ENCODE data around the gene AP1M1. TPM values are rescaled to one million over a fixed set of nuclear protein-coding genes. Genes with fewer than 3 reads are reported as not detected.
A peak's percentile ranks its signal among the peaks of the same experiment; 100 is the strongest.

AP1M1 gene
- total and polyA plus RNA-seq, 2 donors (not counting 1 experiment from before 2014, with no cell fraction given), result 94.4 to 113 TPM

DNA sequence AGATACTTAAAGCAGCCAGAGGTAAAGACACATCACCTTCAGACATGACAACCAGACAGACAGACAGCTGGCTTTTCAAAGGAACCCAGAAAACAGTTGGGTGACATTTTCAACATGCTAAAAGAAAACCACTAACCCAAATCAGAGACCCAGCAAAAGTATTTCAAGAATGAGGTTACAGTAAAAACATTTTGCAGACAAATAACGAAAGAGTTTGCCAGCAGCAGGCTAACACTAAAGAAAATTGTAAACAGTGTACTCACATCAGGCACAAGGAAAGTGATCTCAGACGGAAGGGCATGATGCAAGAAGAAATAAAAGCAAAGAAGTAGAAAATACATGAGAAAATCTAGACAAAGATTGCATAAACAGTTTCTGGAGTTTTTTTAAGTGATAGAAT, 46.4 kb downstream of the AP1M1 start:
- Histone ChIP-seq H3K27ac (ENCODE audit: insufficient read depth, low read length) (no peak overlapping the region), H3K9ac (ENCODE audit: insufficient read depth, low read length) (no peak overlapping the region), H3K4me3 (replicated peaks in 1 of 4; ENCODE audit: control extremely low read depth in 1 of 4, insufficient read depth in 1 of 4, low read depth in 3 of 4, low read length in 4 of 4) (no peak overlapping the region), H3K4me1 (ENCODE audit: control insufficient read depth, extremely low read depth, insufficient read depth, low read length) (no peaks in the 10 kb centered on the region), H3K36me3 (ENCODE audit: control insufficient read depth, insufficient read depth, low read length) (no peaks in the 10 kb centered on the region), H3K27me3 (ENCODE audit: control insufficient read depth, insufficient read depth, low read length) (no peaks in the 10 kb centered on the region), H3K9me3 (ENCODE audit: control insufficient read depth, insufficient read depth, low read depth, low read length) (no peaks in the 10 kb centered on the region), H3K79me2 (ENCODE audit: control insufficient read depth, insufficient read depth, low read length) (no peaks in the 10 kb centered on the region), H2AFZ (ENCODE audit: low read length) (no peak overlapping the region), H3K4me2 (ENCODE audit: extremely low read depth, insufficient read depth, low read length) (no peak overlapping the region), H4K20me1 (ENCODE audit: control insufficient read depth, extremely low read depth, insufficient read depth, low read length) (no peaks in the 10 kb centered on the region)
- DNase-seq (ENCODE audit: low read depth in 2 of 2), result peak; percentile 15 to 74
- TF ChIP-seq, protein P1, sequence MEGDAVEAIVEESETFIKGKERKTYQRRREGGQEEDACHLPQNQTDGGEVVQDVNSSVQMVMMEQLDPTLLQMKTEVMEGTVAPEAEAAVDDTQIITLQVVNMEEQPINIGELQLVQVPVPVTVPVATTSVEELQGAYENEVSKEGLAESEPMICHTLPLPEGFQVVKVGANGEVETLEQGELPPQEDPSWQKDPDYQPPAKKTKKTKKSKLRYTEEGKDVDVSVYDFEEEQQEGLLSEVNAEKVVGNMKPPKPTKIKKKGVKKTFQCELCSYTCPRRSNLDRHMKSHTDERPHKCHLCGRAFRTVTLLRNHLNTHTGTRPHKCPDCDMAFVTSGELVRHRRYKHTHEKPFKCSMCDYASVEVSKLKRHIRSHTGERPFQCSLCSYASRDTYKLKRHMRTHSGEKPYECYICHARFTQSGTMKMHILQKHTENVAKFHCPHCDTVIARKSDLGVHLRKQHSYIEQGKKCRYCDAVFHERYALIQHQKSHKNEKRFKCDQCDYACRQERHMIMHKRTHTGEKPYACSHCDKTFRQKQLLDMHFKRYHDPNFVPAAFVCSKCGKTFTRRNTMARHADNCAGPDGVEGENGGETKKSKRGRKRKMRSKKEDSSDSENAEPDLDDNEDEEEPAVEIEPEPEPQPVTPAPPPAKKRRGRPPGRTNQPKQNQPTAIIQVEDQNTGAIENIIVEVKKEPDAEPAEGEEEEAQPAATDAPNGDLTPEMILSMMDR (conservative IDR thresholded peaks at IDR 0.05 in 1 of 2, IDR thresholded peaks at IDR 0.05 in 1 of 2; ENCODE audit: low read depth in 1 of 2, low read length in 2 of 2), result no peak
- TF ChIP-seq EZH2 (IDR thresholded peaks at IDR 0.05; ENCODE audit: low read length, missing control alignments), result no peak

DNA sequence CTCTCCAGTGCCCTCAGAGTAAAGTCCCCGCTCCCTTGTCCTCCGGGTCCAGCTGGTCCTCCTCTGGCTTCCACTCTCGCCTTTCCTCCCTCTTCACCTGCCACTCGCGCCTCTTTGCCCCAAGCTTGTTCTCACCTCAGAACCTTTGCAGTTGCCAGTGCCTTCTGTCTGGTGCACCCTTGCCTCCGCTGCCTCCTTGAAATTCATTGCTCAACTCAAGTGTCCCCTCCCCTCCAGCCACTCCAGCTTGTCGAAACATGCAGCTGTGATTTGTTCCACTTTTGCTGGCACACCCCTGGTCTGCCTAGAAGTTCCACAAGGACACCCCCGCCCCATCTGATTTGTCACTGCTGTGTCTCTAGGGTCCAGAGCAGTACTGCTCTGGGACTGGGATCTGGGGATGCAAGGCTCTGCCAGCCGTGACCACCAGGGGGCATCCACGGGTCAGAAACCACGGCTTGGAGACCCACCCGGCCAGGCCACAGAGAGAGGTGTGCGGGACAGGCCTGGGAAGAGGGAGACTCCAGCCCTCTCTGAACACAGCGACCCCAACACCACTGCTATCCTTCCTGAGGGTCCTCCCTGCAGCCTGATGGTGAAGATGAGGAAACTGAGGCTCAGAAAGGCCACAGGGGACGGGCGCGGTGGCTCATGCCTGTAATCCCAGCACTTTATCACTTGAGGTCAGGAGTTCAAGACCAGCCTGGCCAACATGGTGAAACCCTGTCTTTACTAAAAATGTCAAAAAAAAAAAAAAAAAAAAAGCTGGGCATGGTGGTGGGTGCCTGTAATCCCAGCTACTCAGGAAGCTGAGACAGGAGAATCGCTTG, 49.9 kb downstream of the AP1M1 start:
- Histone ChIP-seq H3K36me3 (ENCODE audit: control insufficient read depth, insufficient read depth, low read length) (no peaks in the 10 kb centered on the region), H3K9me3 (ENCODE audit: control insufficient read depth, insufficient read depth, low read depth, low read length) (no peaks in the 10 kb centered on the region), H4K20me1 (ENCODE audit: control insufficient read depth, extremely low read depth, insufficient read depth, low read length) (no peaks in the 10 kb centered on the region), H3K79me2 (ENCODE audit: control insufficient read depth, insufficient read depth, low read length) (no peaks in the 10 kb centered on the region), H3K27ac (ENCODE audit: insufficient read depth, low read length) (no peak overlapping the region), H2AFZ (ENCODE audit: low read length) (no peak overlapping the region), H3K9ac (ENCODE audit: insufficient read depth, low read length) (no peak overlapping the region), H3K4me1 (ENCODE audit: control insufficient read depth, extremely low read depth, insufficient read depth, low read length) (no peaks in the 10 kb centered on the region), H3K27me3 (ENCODE audit: control insufficient read depth, insufficient read depth, low read length) (no peaks in the 10 kb centered on the region), H3K4me3 (replicated peaks in 1 of 4; ENCODE audit: control extremely low read depth in 1 of 4, insufficient read depth in 1 of 4, low read depth in 3 of 4, low read length in 4 of 4) (no peak overlapping the region), H3K4me2 (ENCODE audit: extremely low read depth, insufficient read depth, low read length) (no peak overlapping the region)
- no peak for TF ChIP-seq EZH2 (IDR thresholded peaks at IDR 0.05; ENCODE audit: low read length, missing control alignments)
- TF ChIP-seq, protein P1 (conservative IDR thresholded peaks at IDR 0.05 in 1 of 2, IDR thresholded peaks at IDR 0.05 in 1 of 2; ENCODE audit: low read depth in 1 of 2, low read length in 2 of 2), result peak; percentile 93 to 95
- peak; percentile 47 to 70 for DNase-seq (ENCODE audit: low read depth in 2 of 2)

DNA sequence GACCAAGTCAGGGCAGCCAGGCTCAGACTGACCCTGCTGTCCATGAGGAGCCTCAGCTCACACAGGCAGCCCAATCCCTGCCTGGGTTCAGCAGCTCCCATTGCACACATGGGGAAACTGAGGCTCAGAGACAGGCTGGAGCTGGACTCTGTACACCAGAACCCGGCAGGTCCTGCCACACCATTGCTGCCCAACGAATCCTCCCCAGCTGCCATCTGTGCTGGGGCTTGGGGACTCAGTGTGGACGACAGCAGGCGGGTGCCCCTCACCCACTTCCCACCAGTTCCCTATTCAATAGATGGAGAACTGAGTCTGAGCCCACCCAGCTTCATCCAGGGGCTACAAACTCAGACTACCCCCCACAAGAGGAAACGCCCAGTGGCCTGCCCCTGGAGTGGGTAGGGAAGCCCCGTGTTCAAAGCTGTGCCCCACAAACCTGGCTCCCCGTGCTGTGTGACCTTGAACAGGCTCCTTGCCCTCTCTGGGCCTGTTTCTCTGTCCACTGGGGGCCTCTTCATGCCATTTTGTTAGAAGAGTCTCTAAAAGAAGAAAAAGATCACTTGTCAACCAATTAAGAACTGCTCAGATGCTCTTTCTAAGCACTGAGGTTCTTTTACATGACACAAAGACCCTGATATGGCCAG, 50.8 kb downstream of the AP1M1 start:
- Histone ChIP-seq H2AFZ (ENCODE audit: low read length) (no peak overlapping the region), H3K4me3 (replicated peaks in 1 of 4; ENCODE audit: control extremely low read depth in 1 of 4, insufficient read depth in 1 of 4, low read depth in 3 of 4, low read length in 4 of 4) (no peak overlapping the region), H3K36me3 (ENCODE audit: control insufficient read depth, insufficient read depth, low read length) (no peaks in the 10 kb centered on the region), H3K27ac (ENCODE audit: insufficient read depth, low read length) (no peak overlapping the region), H3K9ac (ENCODE audit: insufficient read depth, low read length) (no peak overlapping the region), H3K4me2 (ENCODE audit: extremely low read depth, insufficient read depth, low read length) (no peak overlapping the region), H3K27me3 (ENCODE audit: control insufficient read depth, insufficient read depth, low read length) (no peaks in the 10 kb centered on the region), H3K9me3 (ENCODE audit: control insufficient read depth, insufficient read depth, low read depth, low read length) (no peaks in the 10 kb centered on the region), H4K20me1 (ENCODE audit: control insufficient read depth, extremely low read depth, insufficient read depth, low read length) (no peaks in the 10 kb centered on the region), H3K79me2 (ENCODE audit: control insufficient read depth, insufficient read depth, low read length) (no peaks in the 10 kb centered on the region), H3K4me1 (ENCODE audit: control insufficient read depth, extremely low read depth, insufficient read depth, low read length) (no peaks in the 10 kb centered on the region)
- no peak for DNase-seq (ENCODE audit: low read depth in 2 of 2)
- TF ChIP-seq, protein P1 (conservative IDR thresholded peaks at IDR 0.05 in 1 of 2, IDR thresholded peaks at IDR 0.05 in 1 of 2; ENCODE audit: low read depth in 1 of 2, low read length in 2 of 2), result no peak
- TF ChIP-seq EZH2 (IDR thresholded peaks at IDR 0.05; ENCODE audit: low read length, missing control alignments), result no peak

Data from fibroblast of lung (primary cell).